HG03342 (cell line): ENCODE data around the gene TDRD9.
"Not testable (repeated sequence)": the region's sequence is repeated elsewhere in the genome, so short reads cannot be mapped to it uniquely, and the experiment has no call there.

Experiments
- ATAC-seq: cut with Tn5 transposase; IDR thresholded peaks from one replicate; pipeline ENCODE4 v1.9.1; 2021; ENCODE audit warnings: mild to moderate bottlenecking, moderate library complexity; ENCODE audit not compliant: unreplicated experiment

Gene TDRD9

GRCh38 chr14:103928011-103928890 lies at the start of gene TDRD9:
TSS of gene TDRD9 (plus strand) at chr14:103928456. CDS start at chr14:103928510, 54 bp downstream.
- no peak for ATAC-seq

- no peak for ATAC-seq
Observed at GRCh38 chr14:103879118-103879569, 49.1 kb upstream of the TDRD9 start.

DNA sequence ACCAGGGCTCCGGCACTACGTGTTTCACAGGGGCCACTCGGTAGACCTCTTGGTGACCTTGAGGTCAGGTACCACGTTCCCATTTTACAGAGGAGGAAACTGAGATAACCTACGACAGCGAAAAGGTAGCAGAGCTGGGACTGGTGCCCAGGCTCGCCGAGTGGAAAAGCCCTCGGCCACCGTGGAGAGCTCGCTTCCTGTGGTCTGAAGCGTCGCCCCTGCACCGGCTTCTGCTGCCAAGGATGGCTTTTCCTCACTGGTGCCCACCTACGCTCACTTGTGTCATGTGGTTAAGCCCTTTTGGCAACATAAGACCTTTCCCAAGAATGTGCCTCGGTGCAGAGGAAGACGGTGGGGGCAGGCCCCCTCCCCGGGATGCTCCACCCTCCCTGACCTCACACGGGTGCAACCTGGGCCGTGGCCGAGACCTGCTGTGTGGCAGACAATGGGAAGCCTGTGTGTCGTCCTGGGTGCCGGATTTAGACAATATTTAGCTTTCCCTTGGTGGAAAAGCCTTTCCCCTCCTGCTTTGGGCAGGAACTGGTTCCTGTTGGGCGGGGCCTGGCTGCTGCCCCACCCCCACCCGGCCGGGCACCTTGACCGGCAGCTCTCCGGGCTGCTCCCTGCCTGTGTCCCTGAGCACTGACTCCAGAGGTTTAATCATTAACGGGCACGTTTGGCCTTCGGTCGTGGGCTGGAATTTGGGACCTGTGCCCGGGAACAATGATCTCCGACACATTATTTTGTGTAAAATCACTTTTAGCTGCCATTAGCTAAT lies 48.5 kb upstream of the TDRD9 start:
- no peak for ATAC-seq

DNA sequence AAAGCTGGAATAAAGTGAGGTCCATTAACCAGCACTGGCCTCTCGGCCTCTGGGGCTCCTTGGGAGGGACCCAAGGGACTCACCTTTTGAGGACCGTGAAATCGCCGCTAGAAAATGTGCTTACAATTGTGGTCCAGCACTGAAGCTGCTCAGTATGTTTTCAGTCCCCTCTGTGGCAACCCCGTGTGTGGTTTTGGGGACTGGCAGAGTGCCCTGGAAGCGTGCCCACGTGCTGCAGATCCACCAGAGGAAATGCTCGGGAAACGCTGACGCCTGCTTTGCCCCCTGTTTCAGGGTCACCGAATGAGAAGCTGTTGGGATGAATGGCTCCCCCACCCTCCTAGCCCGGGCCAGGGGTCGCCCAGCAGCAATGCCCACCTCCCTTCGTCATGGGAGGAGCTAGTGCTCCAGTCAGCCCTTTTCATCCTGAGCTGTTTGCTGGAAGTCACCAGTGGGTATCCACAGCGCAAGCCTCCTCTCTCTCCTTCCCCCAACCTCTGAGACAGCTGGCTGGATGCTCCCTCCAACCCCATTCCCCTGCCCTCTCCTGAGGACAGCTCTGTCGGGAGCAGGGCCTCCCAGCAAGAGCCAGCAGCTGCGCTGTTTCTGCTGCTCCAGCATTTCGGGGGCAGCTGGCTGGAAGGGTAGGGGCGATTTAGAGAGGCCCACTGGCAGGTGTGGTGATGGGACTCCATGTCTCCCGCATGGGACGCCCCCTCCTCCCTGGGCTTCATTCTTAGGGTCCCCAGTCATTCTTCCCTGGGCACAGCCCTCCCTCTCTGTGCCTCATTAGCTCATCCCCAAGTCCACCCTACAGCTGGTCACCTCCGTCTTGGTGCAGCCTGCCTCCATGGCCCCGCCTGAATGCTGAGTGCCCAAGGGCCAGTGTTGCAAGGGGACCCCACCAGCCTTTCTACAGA lies 47.6 kb upstream of the TDRD9 start:
- ATAC-seq: no peak

GRCh38 chr14:103881268-103882201 lies 46.7 kb upstream of the TDRD9 start:
- ATAC-seq: no peak

DNA sequence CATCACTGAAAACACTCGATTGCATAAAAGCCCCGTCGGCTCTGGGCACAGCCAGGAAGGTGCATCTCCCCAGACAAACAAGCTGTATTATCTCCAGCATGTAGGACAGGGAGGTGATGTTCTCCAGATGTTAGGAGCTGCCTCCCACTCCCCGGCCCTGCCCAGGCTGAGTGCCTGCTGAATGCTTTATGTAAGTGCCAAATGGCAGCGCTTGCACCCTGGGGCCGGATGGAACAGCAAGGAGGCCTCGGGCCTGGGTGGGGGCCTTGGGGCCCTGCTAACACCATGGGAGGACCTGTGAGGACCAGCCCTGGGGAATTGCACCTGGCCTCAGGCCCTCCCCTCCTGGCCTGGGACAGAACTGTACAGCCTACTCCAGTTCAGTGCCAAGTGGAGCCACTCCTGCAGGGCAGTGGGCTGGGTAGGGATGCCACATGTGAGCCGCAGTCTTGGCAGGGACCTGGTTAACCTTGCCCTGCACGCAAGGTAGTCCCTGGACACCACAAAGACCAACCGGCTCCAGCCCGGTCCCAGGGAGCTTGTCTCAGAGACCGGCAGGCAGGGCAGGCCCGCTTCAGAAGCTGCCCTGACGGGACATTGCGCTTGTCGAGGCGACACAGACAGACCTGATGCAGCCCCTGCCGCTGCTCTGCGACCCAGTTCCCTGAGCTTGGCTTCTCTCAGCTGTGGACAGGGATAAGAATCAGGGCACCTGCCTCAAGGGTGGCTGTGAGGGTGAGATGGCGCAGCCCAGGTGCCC lies 45.6 kb upstream of the TDRD9 start:
- ATAC-seq: no peak

- no peak for ATAC-seq
Observed at GRCh38 chr14:103883263-103883523, 45.1 kb upstream of the TDRD9 start.

- no peak for ATAC-seq
Observed at GRCh38 chr14:103884854-103885253, 43.4 kb upstream of the TDRD9 start.

DNA sequence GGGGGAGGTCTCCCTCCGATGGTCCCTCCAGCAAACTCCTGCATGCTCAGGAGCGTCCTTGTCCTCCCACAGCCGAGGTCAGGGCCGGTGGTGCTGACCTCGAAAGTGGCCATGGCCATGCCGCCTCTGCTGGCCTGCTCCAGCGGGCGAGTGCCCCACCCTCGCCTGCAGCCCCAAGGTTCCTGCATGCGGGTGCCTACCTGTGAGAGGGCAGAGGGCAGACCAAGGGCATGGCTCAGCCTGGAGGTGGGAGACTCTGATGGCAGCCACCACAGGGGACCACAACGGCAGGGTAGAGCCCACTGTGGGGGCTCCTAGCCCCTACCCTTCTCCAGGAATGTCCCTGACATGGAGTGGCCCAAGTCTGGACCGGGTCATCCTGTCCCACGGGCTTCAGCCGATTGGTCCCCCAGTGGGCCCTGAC lies 42.7 kb upstream of the TDRD9 start:
- no peak for ATAC-seq

DNA sequence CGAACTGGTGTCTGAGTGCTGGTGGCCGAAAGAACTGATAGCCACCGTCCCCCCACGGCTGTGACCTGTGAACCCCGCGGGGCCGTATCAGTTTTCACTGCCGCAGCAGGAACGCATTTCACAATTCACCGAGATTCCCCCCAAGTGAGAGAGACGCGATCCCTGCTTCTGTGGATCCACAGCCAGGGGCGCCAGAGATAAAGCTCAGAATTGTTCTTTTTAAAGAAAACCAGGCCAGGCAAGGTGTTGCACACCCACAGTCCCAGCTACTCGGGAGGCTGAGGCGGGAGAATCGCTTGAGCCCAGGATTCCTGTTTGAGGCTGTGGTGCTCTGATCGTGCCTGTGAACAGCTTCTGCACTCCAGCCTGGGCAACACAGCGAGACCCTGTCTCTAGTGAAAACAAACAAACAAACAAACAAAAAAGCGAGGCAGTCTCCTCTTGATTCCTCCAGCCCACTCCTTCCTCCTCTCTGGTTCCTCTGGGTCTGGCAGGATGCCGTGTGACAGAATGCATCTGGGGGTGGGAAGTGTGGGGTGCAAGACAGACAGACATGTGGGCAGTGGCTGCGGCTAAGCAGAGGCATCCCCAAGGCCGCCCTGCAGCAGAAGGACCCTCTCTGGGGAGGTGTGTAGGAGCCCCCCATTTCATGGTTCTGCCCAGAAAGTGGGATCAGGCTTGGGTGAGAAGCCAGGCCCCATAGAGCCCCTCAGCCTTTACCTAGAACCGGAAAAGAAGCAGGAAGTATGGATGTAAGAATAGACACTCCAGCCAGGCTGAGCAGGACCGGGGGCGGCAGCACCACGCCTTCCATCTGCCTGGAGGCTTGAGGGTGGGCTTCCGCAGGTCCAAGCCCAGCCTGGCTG lies 41.7 kb upstream of the TDRD9 start:
- no peak for ATAC-seq

GRCh38 chr14:103887170-103887501 lies 41.1 kb upstream of the TDRD9 start:
- ATAC-seq: no peak

GRCh38 chr14:103887557-103888115 lies 40.6 kb upstream of the TDRD9 start:
- no peak for ATAC-seq

- not testable (repeated sequence) for ATAC-seq
Observed at GRCh38 chr14:103889002-103889312, 39.3 kb upstream of the TDRD9 start.

DNA sequence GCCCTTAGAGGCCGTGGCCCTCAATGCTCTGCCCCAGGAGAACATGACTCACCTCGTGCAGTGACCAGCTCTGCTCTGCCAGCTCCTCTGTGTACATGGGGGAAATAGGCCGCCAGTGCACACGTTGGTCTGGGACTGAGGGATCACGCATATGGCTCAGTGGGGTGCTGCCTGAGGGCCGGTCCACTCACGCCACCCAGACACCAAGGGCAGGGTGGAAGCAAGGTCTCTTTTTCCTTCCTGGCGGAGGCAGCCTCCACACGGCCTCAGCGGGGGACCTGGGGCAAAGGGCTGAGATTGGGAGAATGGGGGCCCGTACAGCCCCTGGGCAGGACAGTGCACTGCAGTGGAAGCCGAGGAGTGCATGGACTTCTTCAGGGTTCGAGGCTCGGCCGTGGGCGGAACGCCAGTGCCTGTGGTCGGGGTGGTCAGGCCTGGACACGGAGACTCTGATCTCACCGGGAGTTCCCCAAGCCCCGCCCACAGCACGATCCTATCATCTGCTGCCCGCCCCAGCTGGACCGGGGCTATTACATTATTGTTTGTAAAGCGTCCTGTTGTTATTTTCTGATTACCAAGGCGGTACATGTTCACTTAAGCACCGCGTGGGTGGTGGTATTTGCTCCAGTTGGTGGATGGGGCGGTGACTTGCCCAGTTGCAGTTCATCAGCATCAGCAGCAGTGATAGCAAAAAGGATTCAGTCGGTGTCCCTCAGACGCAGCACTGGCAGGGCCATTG lies 38.8 kb upstream of the TDRD9 start:
- no peak for ATAC-seq

GRCh38 chr14:103890052-103890371 lies 38.2 kb upstream of the TDRD9 start:
- no peak for ATAC-seq

DNA sequence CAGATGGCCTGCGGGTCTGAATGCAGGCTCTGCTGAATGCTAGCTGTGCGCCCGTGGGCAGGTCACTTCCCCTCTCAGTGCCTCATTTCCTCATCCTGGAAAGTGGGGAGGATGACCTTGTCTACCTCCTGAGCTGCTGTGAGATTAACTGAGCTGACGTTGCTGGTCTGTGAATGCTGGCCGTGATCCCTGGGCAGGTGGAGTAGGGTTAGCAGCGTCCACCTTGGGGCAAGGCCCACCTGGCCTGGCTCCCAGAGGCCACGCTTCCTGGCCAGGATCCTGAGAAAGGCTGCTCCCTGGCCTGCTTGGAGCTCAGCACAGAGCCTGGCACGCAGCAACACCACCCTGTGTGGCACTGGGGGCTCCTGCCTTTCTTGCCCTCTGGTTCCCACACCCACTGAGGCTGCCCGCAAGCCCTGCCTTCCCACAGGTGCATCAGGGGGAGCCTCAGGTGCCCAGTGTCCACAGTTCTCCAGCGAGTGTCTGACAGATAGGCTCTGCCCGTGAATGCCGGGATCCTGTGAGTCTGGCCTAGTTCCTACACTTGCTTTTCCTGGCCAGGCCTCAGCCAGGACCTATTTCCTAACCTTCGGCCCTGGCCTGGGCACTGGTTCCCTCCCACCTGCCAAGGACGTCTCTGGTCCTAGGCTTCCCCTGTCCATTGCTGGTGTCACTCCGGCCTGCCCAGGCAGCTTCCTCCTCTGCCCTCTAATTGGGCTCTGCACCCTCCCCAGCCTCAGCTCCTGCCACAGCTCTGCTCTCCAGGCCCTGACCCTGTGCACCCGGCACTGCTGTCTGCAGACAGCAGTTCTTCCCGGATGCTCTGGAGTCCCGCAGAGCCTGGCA lies 37.2 kb upstream of the TDRD9 start:
- no peak for ATAC-seq

GRCh38 chr14:103891667-103892215 lies 36.5 kb upstream of the TDRD9 start:
- no peak for ATAC-seq
